Stimulated activated CD8-positive, alpha-beta memory T cell treated with anti-CD3 and anti-CD28 coated beads, Interleukin-4, amount 100 ng/mL, for 24 hours (primary cell): Measurements from ENCODE around the gene EIF2AK3.
"Not testable (repeated sequence)": the region's sequence is repeated elsewhere in the genome, so short reads cannot be mapped to it uniquely, and the experiment has no call there.

Experiments used
- DNase-seq: peaks from one replicate; pipeline ENCODE4 v3.0.0-alpha.2; 2020; ENCODE audit warnings: low read depth

EIF2AK3 gene

GRCh38 chr2:88627055-88627855 lies at the start of gene EIF2AK3:
EIF2AK3 (minus strand) TSS chr2:88627464; CDS start chr2:88627274, 190 bp downstream.
- peak; percentile 93 for DNase-seq

GRCh38 chr2:88673363-88673762 lies 46.1 kb upstream of the EIF2AK3 start:
- DNase-seq, result no peak

- DNase-seq, result no peak
Observed at GRCh38 chr2:88671786-88672427, 44.6 kb upstream of the EIF2AK3 start.

GRCh38 chr2:88669482-88670214 lies 42.4 kb upstream of the EIF2AK3 start:
- no peak for DNase-seq

GRCh38 chr2:88668862-88669261 lies 41.6 kb upstream of the EIF2AK3 start:
- no peak for DNase-seq

GRCh38 chr2:88667219-88667618 lies 40.0 kb upstream of the EIF2AK3 start:
- no peak for DNase-seq

- DNase-seq, result no peak
Observed at GRCh38 chr2:88666576-88666975, 39.3 kb upstream of the EIF2AK3 start.

- no peak for DNase-seq
Observed at GRCh38 chr2:88660622-88661021, 33.4 kb upstream of the EIF2AK3 start.

GRCh38 chr2:88659538-88659915 lies 32.3 kb upstream of the EIF2AK3 start:
- DNase-seq, result no peak

- no peak for DNase-seq
Observed at GRCh38 chr2:88658881-88659537, 31.7 kb upstream of the EIF2AK3 start.

- no peak for DNase-seq
Observed at GRCh38 chr2:88658326-88658725, 31.1 kb upstream of the EIF2AK3 start.

GRCh38 chr2:88657131-88657530 lies 29.9 kb upstream of the EIF2AK3 start:
- DNase-seq, result no peak

GRCh38 chr2:88656690-88657089 lies 29.4 kb upstream of the EIF2AK3 start:
- no peak for DNase-seq

GRCh38 chr2:88654714-88655113 lies 27.4 kb upstream of the EIF2AK3 start:
- no peak for DNase-seq

GRCh38 chr2:88651646-88652045 lies 24.4 kb upstream of the EIF2AK3 start:
- DNase-seq, result no peak

GRCh38 chr2:88645291-88645882 lies 18.1 kb upstream of the EIF2AK3 start:
- DNase-seq, result not testable (repeated sequence)

- DNase-seq, result no peak
Observed at GRCh38 chr2:88642278-88642677, 15.0 kb upstream of the EIF2AK3 start.

GRCh38 chr2:88641330-88641729 lies 14.1 kb upstream of the EIF2AK3 start:
- DNase-seq, result no peak

GRCh38 chr2:88639865-88640264 lies 12.6 kb upstream of the EIF2AK3 start:
- DNase-seq, result no peak

- DNase-seq, result no peak
Observed at GRCh38 chr2:88638743-88639142, 11.5 kb upstream of the EIF2AK3 start.

- DNase-seq, result no peak
Observed at GRCh38 chr2:88638123-88638650, 10.9 kb upstream of the EIF2AK3 start.

- DNase-seq, result no peak
Observed at GRCh38 chr2:88637464-88637863, 10.2 kb upstream of the EIF2AK3 start.
